NCI-H187 treated with DMSO at 0.1 percent for 48 hours (cell line): ENCODE results near the gene PHLDA3.
"Not testable (repeated sequence)": the region's sequence is repeated elsewhere in the genome, so short reads cannot be mapped to it uniquely, and the experiment has no call there.

Experiments used
- DNase-seq: peaks from one replicate; lab custom pipeline; 2025; lab: John Stamatoyannopoulos, UW

PHLDA3 gene

DNA sequence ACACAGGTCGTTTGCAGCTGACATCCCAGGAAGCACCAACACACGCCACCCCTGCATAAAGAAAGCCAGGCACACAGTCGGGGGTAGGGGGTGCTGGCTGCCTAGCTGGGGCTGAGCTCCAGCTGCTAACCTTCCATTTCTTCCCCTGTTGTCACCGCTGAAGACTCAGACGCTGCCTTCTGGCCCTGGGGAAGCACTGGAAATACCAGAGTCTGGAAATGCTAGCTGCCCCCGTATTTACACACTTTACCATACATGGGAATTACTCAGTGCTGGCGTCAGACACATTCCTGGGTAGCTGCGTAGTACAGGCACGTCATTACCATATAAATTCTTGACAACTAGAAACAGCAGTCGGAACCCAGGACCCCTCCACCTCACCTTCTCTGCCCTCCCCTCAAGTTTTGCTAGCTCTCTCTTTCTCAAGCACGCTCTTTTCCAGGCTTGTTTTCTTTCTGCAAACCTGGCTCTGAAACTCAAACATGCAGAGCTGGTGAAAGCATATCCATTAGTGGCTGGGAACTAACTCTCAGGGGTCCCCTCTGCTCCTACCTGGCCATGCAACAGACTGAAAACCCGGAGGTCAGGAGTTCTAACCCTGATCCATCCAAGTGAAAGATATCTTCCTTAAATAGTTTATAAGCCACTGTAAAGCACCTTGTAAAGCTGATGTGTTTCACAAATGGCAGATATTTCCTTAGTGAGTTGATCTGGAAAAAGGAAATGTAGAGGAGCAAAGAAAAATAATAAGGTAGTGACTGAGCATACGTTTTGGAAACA is 34.6 kb upstream of the PHLDA3 start:
- DNase-seq, result no peak

DNA sequence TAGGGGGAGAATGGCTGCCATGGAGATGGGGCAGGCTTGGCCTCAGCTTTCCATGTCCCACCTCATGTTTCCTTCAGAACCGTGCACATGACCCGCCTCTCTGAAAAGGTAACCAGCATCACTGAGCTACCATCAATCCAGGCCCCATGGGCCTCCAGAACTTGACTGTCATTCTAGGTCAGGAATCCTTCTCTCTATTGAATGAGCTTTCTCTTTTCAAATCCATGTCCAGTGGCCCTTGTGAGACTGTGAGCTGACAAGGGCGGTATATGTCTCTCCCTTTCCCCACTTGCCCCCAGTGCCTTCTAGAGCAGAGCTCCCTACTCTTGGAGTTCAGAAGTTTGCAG is 33.5 kb upstream of the PHLDA3 start:
- DNase-seq, result no peak

DNA sequence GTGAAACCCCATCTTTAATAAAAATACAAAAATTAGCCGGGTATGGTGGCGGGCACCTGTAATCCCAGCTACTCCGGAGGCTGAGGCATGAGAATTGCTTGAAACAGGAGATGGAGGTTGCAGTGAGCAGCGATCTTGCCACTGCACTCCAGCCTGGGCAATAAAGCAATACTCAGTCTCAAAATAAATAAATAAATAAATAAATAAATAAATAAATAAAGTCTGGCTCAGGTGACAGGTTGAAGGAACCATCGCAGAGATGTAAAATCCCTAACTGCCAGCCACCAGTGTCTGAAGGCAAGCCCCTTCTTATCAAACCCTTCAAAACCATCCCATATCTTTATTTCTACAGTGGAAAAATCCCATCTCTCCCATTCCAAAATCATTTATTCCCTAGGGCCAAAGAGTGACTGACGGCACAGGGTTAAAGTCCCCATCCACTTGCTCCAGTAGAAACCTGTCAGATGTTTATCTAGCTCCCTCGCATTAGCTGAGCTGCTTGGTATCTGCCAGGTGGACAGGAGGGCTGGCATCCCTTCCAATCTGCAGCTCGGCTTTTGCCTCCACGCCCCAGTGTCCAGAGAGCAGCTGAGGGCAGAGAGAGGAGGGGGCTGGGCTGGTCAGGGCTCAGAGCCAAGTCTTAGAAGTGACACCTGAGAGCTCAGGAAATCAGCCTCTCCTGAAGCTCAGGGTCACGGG is 33.0 kb upstream of the PHLDA3 start:
- DNase-seq, result no peak

GRCh38 chr1:201501144-201501543 is 32.2 kb upstream of the PHLDA3 start:
- no peak for DNase-seq

DNA sequence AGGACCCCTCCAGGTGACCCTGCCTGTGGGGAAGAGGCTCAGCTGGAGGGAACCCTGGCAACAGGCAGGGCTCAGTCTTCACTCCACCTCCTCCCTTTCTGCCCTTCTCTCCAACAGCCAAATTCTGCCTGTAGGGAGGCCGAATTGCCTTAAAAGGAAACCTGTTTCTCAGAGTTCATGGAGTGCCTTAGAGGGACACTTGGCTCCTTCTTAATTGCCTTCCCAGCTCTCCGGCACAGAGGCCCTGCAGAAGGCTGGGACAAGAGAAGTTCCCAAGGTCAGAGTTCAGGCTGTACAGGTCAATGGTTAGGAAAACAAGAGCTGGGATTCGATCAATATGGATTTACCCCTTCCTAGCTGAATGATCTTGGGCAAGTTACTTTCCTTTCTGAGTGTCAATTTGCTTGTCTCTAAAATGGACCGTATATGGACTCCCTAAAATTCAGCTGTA is 31.7 kb upstream of the PHLDA3 start:
- no peak for DNase-seq

DNA sequence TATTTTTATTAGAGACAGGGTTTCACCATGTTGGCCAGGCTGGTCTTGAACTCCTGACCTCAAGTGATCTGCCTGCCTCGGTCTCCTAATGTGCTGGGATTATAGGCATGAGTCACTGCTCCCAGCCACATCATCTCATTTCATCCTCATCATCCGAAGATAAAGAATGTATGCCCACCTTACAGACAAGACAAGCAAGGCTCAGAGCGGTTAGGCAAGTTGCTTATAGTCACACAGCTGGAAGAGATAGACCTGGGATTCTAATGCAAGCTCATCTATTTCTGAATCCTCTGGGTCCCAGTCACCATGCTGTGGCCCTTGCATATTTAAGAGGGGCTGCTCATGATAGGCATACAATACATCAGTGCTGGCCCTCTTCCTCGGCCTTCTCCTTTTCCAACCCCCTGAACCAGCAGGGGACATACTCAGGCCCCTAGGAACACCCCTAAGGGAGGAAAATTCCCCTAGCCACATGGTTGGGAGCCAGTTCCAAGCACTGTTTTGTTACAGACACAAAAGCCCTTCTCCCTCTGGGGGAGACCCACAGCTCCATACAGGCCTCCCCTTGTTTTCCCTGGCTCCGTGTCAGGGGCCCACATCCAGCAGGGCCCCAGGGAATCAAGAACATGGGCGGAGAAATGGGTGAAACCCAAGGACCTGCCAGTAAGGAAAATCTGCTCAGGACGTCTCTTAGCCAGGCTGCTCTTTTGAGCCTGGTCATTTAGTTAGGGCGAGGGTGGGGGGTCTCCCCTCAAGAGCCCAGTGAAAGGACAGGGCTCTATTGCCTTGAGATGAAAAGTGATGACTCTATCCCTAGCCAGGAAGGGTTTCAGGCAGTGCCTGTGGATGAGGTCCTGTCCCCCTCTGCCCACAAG is 31.0 kb upstream of the PHLDA3 start:
- no peak for DNase-seq

DNA sequence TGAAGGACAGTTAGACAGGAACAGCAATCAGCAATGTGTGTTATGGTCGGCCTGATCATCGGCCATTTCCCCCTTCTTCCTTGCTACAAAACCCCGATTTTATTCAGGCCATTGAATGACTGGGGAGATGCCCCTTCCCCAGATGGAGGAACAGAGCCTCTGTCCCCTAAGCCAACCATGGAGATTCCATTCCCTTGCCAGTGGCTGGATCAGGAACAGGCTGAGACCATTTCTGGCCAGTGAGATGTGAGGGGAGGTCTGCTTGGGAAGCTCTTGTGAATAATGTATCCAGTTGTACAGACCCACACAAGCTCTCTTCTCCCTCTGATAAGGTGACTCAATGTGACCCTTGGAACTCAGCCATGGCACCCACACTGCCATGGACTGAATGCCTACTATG is 30.2 kb upstream of the PHLDA3 start:
- no peak for DNase-seq

GRCh38 chr1:201498621-201499020 is 29.6 kb upstream of the PHLDA3 start:
- DNase-seq, result no peak

- DNase-seq, result no peak
Measured at GRCh38 chr1:201497935-201498509, 29.0 kb upstream of the PHLDA3 start.

DNA sequence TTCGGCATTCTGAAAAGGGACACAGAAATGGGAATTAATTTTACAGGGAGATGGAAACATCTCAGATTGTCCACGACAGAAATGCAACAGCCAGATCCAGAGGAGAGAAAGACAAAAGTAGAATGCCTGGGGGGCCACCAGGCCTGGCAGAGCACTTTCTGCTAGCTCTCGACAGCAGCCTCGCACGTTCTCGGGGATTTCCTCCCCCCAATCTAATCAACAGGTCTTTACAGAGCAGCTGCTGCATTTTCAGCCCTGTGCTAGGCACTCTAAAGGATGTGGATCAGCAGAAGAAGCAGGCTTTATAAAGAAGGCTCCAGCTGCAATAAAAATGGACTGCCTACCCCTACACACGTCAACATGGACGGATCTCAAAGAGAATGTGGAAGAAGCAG is 27.3 kb upstream of the PHLDA3 start:
- DNase-seq, result no peak

DNA sequence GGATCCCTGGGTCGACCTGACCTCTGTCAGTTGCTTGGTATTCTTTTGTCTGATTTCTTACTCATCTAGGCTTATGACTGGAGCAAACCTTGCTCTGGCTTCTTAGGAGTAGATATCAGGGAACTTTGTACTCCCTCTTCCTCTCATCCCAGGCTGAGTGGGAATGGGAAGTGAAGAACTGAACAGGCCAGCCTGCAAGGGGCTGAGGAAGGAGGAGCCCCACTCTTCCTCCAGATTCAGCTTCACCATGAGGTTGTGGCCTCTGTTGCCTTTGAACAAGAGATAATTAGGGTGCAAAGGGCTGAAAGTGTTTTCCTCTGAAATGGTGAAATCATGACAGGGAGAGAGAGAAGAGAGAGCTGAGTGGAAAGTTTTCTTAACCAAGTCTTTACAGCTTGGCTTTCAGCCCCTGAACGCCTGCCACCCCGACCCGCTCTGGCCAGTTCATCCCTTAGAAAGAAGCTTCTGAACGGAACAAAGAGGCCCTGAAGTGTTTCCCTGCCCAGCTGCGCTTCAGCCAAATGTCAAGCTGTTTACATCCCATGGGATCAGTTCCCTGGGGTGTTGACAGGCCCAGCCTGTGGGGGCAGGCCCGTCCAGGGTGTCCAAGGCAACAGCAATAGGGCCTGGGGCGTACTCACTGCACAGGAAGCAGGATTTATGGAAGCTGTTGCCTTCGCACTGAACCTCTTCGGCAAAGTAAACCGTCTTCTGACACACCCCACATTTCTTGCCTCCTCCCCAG is 26.7 kb upstream of the PHLDA3 start:
- no peak for DNase-seq

DNA sequence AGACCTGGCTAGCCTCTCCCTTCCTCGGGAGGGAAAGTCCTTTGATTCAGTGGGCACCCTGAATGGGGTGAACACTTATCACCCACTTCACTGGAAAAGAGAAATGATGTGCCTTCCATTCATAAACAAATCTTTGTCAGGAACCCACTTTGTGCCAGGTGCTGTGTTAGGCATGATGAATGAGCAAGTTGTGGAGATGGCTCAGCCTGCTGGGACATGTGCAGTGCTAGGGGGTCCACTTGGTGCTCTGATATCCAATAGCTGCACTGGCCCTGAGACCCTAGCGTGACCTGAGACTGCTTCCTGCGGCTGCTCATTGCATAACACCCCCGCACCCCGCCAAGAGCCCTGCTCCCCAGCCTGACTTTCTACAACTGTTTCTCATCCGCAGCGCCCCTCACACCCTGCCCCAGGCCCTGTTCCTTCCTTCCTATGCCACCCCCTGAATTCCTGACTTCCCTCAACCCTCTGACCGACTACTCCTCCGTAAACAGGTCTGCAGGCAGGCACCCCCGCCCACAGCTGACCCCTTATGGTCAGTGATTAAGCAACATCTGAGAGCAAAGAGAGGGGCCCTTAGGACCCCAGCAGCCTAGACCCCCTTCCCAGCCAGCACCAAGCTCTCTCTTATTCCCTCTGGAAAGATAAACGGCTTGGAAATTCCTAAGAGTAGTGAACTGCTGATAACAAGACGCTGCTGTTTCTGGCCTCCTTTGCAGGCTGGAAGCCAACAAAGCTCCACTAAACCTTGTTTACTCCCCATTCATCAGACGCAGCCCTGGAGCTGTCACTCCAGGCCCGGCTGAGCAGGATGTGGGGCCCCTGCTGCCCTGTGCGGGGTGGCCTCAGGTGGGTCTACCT is 25.0 kb upstream of the PHLDA3 start:
- no peak for DNase-seq

DNA sequence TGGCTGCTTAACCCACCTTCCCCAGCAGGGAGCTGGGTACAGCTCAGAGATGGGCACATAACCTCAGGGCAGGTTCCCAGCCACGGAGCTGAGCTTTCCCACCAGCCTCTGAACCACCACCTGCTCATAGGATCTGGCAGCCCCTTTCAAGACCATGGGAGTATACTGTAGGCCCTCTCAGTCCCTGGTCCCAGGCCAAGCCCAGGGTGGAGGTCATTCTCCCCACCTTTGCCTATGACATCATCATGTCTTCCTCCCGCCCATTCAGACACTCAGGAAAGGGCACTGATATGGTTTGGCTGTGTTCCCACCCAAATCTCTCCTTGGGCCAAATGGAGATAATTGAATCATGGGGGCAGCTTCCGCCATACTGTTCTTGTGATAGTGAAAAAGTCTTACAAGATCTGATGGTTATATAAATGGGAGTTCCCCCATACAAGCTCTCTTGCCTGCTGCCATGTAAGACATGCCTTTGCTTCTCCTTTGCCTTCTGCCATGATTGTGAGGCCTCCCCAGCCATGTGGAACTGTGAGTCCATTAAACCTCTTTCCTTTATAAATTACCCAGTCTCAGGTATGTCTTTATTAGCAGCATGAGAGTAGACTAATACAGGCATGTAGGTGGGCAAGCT is 24.2 kb upstream of the PHLDA3 start:
- not testable (repeated sequence) for DNase-seq

GRCh38 chr1:201491896-201492511 is 23.0 kb upstream of the PHLDA3 start:
- no peak for DNase-seq

DNA sequence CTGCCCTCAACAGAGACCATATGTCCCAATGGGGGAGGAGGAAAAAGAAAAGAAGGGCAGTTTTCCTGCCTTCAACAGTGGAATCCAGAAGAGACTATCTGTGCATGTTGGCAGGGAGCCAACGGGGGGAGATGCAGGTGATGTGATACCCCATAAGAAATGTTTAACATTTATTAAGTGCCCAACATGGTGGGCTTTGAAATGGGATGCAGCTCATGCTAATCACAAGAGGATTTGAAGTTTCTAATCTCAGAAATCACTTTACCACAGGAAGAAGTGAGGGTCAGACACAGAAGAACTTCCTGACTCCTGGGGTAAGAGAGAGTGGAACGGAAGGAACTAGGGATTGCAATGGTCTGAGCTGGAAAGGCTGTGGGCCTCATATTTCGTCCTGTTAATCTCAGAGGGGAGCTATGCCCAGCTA is 21.7 kb upstream of the PHLDA3 start:
- no peak for DNase-seq

DNA sequence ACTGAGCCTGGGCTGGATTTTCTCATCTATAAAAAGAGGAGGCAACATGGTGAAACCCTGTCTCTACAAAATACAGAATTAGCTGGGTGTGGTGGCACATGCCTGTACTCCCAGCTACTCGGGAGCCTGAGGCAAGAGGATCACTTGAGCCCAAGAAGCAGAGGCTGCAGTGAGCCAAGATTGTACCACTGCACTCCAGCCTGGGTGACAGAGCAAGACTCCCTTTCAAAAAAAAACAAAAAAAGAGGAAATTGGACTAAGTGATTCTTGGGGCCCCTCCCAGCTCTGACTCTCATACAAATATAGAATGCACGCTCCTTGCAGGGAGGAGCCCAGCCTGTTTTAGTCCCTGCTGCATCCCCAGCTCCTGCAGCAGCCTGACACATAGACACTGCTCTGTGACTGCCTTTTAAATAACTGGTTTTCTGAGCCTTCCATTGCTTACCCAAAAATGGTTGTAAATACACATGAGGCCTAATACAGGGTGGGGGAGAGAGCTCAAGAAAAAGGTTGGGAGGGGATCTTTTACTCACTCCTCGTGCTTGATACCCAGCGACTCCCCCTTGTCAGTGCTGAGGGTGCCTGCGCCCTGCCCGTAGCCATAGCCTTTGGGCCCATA is 20.8 kb upstream of the PHLDA3 start:
- no peak for DNase-seq

GRCh38 chr1:201488830-201489589 is 20.0 kb upstream of the PHLDA3 start:
- no peak for DNase-seq

GRCh38 chr1:201487742-201488141 is 18.8 kb upstream of the PHLDA3 start:
- DNase-seq, result no peak
